HTERT RPE-1 (cell line): Measurements from ENCODE around the gene WWOX.

ENCODE experiments used
- in situ Hi-C: fragments of 300-500 bp; cut with MboI; formaldehyde crosslinking; loops from 4 replicates; pipeline ENCODE4 v1.14.3; 2020; ENCODE audit warnings: low sequenced_read_pairs

The WWOX gene

DNA sequence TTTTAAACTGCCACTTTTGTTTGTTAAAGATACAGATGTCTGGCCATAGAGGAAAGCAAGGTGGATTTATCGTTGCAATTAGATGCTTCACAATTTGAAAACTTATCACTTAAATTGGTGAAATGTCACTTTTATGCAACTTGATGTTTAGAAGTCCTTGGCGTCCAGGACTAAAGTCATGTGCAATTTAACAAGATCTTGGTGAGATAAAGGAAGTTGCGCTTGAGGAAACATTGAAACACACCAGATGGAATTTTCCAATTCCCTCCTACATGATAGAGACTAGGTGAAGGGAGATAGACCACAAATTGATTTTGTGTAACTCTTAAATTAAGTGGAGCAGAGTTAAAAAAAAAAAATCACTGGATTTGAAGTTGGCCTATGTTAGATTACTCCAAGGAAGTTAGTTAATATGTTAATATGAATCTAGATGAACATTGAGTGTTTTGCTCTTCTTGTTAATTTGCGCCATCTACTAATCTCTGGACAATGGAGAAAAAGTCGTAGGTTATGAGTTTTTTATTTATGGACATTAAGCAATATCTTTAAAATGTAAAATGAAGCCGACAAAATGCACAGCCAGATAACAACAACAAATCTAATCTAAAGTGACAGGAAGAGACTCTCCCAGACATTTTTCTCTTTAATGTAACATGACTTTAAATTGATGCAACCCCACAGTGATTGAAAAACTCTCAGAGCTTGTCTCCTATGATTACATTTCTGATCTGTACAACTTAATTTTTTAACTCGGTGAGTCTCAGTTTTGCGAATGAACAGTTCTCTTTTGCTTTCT lies 119.6 kb downstream of the WWOX start:
- in situ Hi-C loops = no loop called here

- in situ Hi-C loops = no loop called here
Observed at GRCh38 chr16:78220571-78220970, 121.1 kb downstream of the WWOX start.

GRCh38 chr16:78221892-78222291 lies 122.4 kb downstream of the WWOX start:
- in situ Hi-C loops = no loop called here

- in situ Hi-C loops = no loop called here
Observed at GRCh38 chr16:78224342-78224741, 124.9 kb downstream of the WWOX start.

DNA sequence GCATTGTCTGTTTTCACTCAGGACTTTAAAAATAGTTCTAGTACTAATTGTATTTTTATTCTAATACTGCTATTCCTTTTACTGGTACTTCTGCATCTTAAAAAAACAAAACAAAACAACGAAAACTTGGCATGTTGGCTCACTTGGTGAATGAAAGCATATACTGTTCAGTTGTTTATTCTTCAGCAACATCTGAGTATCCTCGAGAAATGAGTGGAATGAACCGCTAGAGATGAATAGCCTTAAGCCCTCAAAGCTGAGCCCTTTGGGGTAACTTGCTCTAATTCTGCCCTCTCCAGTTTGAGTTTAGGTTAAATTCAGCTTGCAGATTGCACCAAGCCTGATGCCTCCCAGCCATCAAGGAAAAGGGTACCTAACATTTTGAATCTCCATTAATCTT lies 126.5 kb downstream of the WWOX start:
- in situ Hi-C loops = no loop called here

DNA sequence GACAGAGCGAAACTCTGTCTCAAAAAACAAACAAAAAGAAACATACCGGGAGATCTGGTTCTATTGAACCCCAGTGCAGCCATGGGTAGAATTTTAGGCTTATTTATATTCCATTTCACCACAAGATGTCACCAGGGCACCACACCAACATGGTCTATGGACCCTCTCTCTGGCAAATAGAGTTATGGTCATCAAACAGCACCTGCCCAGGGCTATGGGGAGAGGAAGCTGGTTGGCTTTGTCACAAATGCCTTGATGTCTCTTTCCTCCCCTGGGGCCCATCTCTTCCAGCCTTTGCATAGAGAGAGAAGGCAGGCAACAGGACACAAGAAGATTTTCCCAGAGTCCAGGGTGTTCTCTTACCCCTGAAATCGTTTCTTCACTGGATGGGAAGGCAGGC lies 128.4 kb downstream of the WWOX start:
- in situ Hi-C loops = no loop called here

DNA sequence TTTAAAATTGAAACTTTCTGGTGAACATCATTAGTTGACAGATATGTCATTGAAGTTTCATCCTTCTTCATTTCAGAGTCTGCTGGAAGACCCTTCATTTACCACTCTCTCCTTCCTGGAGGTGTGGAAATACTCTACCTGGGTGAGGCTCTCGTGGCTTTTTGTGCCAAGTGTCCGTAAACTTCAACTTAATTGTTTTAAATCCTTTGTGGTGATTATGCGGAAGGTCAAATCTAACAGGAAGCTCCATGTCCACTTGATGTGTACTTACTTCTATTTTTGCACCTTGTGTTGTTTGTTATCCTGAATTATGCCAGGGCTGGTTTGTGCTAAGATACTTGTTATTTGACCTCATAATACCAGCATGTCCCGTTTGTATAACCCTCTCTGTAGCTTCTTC lies 129.2 kb downstream of the WWOX start:
- in situ Hi-C loops = no loop called here

- in situ Hi-C loops = no loop called here
Observed at GRCh38 chr16:78230832-78231231, 131.4 kb downstream of the WWOX start.

- in situ Hi-C loops = no loop called here
Observed at GRCh38 chr16:78235168-78235800, 135.8 kb downstream of the WWOX start.

DNA sequence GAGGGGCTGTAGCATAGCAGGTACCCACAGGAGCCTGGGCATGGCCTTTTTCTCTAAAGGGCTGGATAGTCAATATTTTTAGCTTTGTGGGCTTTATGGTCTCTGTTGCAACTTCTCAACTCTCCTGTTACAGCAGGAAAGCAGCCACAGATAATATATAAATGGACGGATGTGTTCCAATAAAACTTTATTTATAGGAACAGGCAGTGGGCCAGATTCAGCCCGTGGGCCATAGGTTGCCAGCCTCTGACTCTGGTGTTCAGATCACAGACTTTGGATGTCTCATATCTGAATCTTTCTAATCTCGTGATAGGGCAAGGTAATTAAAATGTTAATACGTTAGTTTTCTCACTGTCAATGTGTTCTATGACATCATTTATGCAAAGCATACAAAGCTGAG lies 136.4 kb downstream of the WWOX start:
- in situ Hi-C loops = no loop called here

DNA sequence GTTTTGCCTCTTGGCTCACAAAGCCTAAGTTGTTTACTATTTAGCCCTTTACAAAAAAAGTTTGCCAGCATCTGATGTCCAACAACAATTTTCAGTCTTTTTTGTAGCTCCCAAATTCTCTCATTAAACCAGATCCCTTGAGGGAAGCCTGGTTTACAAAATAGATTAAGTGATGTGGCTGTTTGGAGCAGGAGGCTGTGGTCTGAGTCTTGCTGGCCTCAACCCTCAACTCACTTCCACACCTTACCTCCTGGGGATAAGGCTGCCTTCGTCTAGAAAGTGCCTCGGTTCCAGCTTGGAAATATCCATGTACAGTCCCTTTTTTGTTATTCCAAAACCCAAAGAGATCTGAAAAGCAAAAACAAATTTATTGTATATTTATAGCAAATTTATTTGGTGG lies 138.4 kb downstream of the WWOX start:
- in situ Hi-C loops = no loop called here

DNA sequence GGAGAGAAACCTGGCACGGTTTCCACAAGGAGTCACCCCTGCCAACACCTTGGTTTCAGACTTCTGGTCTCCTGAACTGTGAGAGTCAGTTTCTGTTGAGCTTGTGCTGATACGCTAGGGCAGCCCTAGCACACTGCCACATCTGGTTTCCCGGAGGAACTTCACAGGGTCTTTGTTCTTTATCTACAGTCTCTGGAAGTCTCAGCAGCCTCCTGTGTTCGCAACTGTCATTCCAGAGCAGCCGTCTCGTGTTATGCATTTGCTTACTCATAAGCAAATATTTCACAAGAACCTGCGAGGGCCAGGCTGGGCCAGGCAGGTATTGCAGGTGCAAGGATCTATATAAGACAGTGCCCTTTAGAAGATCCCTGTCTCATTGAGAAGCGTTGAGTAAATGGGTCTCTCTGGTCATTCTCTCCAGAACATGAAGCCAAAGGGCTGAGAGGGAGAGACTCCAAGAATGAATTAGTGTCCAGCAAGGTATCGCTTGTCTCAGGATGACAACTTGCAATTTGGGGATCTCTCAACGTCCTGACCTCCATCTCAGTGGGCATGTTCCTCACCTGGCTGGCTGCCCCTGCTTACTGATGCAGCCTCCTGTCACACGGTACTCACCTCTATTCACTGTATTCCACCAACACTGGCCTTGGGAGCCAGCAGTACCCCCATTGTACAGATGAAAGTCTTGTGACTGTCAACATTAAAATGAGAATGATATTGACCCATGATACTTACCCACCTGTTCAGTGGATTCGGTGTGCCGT lies 141.2 kb downstream of the WWOX start:
- in situ Hi-C loops = no loop called here

GRCh38 chr16:78242239-78242630 lies 142.8 kb downstream of the WWOX start:
- in situ Hi-C loops = no loop called here

DNA sequence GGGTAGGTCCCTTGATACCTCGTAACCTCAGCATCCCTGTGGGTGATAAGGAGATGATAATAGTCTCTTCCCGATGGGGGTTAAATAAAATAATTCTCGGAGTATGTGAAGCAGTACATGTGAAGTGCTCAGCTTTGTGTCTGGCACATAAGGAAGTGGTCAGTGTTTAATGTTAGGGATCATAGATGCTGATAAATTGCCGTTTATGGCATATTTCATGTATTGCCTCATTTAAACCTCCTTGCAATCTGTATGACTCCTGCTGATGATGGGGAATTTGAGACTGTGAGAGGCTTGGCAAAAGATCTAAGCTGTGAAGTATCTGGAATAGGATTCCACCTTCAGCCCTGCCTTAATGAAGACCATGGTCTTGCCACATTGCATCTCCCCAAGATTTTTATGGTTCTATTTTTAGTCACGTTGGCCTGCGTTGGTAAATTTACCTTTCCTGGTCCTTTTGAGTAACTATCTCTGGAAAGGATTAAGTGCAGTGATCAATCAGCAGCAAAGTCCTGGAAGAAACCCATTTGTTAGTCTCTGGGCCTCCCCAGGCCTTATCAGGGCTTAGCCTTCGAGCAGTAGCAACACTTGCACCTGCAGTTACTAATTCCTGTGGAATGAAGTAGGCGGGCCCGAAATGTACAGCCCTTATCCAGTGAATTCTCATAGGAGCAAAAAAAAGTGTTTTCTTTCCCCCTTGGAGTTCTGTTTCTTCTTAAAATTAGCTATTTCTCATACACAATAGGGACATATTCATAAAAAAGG lies 144.9 kb downstream of the WWOX start:
- in situ Hi-C loops = no loop called here

DNA sequence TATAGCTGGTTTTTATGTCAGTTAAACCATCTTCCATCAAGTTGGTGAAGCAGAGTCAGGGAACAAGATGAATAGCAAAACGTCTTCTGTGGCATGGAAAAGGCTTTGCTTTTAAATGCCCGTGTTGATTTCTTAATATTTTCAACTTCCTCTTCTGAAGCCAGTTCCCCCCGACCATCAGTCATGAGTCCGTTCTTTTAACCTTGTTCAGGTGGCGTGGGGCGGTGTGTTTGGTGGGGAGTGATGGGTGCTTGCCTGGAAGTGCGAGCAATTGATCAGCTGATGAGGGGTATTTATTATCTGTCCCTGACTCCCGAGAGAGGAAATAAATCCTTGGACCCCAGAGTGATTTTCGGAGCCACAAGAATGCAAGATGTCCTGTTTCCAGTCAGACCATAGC lies 147.1 kb downstream of the WWOX start:
- in situ Hi-C loops = no loop called here

- in situ Hi-C loops = no loop called here
Observed at GRCh38 chr16:78249056-78249455, 149.6 kb downstream of the WWOX start.

DNA sequence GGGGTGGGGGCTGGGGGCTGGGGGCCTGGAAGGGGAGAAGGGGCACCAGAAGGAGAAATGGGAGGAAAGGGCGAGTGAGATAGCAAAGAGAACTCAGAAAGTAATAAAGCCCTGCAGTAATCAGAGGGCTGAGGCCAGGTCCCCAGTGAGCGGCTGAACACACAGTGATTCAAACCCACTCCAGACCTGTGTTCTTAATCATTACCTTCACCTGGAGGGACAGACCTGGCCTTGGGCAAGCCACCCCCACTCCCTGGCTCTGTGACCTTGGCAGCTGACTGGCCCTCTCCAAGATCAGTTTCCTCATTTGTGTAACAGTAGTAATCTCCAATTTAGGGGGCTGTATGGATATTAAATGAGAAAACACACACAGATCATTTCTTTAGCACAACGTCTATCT lies 150.4 kb downstream of the WWOX start:
- in situ Hi-C loops = no loop called here

- in situ Hi-C loops = no loop called here
Observed at GRCh38 chr16:78251115-78251514, 151.7 kb downstream of the WWOX start.

- in situ Hi-C loops = no loop called here
Observed at GRCh38 chr16:78252757-78253156, 153.3 kb downstream of the WWOX start.

- in situ Hi-C loops = no loop called here
Observed at GRCh38 chr16:78254841-78255240, 155.4 kb downstream of the WWOX start.

DNA sequence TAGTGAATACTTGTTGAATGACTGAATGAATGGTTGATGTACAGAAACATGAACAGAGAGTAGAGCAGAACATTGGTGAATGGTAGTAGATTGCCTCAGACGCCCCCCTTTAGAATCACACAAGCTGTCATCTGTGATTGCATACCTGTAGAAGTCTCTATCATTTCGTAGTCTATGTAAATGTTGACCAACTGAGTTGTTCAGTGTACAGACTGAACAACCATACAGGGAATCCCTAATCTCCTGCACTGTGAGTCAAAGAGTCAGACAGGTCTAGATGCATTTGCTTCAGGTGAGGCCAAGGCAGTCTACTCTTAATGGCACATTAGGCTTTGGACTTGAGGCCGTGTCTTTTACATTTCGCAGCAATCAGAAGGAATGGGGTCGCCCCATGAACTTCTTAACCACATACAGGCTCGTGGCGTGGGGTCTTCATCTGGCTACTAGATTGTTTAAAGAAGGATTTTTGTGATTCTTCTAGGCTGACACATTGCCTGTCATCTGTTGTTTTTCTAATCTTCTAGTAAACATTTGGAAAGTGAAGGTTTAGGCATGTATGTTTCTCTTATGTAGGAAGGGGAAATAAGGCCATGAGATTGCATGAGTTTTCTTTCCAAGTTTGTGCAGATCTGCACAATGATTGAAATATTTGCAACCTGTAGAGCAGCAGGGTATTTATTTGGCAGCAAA lies 157.4 kb downstream of the WWOX start:
- in situ Hi-C loops = no loop called here
